ENCODE measurements around the gene ASB15.
A peak's percentile ranks its signal among the peaks of the same experiment; 100 is the strongest.

The ASB15 gene

GRCh38 chr7:123635551-123636359, 34.1 kb downstream of the ASB15 start:
- H3K27ac ChIP-seq (ENCODE audit: low read depth, low read length, severe bottlenecking), result no peak overlapping the region
- H3K9me3 ChIP-seq (ENCODE audit: control insufficient read depth, low read length), result peaks cover 5% of the 10 kb centered on the region
- H3K4me1 ChIP-seq (ENCODE audit: control insufficient read depth, insufficient read depth, low read length, poor library complexity, severe bottlenecking), result peaks cover 13% of the 10 kb centered on the region
- WGBS, 2 experiments (ENCODE audit: insufficient coverage in 2 of 2), result 20 to 83% methylated on average over 1 of the region's 4 CpGs
- no peak overlapping the region for H3K4me3 ChIP-seq (ENCODE audit: extremely low read depth, insufficient read depth, low read length, poor library complexity, severe bottlenecking)
- no peaks in the 10 kb centered on the region for H3K36me3 ChIP-seq (ENCODE audit: control insufficient read depth, insufficient read depth, low read length)

- H3K4me1 ChIP-seq (ENCODE audit: control insufficient read depth, insufficient read depth, low read length, poor library complexity, severe bottlenecking), result peaks cover 13% of the 10 kb centered on the region
- peak overlapping the region; percentile 54 for H3K27ac ChIP-seq (ENCODE audit: low read depth, low read length, severe bottlenecking)
- WGBS, 2 experiments (ENCODE audit: insufficient coverage in 2 of 2), result 49 to 53% methylated on average over 3 of the region's 3 CpGs
- H3K4me3 ChIP-seq (ENCODE audit: extremely low read depth, insufficient read depth, low read length, poor library complexity, severe bottlenecking), result no peak overlapping the region
- H3K36me3 ChIP-seq (ENCODE audit: control insufficient read depth, insufficient read depth, low read length), result no peaks in the 10 kb centered on the region
- H3K9me3 ChIP-seq (ENCODE audit: control insufficient read depth, low read length), result peaks cover 5% of the 10 kb centered on the region
Observed at GRCh38 chr7:123637203-123637602, 35.6 kb downstream of the ASB15 start.

DNA sequence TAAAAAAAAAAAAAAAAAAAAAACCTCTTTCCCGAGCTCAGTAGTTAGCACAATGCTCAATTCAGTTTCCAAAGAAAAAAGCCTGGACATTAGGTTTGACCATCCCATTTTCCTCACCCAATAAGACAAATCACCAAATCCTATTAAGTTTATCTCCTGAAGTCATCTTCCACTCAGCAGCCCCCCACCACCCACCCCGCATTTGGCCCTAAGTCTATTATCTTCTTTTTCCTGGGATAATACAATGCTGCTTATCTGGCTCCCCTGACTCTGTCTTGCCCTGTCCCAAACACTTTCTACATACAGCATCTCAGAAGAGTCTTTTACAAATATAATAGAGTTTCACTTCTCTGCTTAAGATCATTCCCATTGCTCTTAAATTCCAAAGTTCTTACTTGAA, 36.3 kb downstream of the ASB15 start:
- peaks cover 5% of the 10 kb centered on the region for H3K9me3 ChIP-seq (ENCODE audit: control insufficient read depth, low read length)
- H3K36me3 ChIP-seq (ENCODE audit: control insufficient read depth, insufficient read depth, low read length), result no peaks in the 10 kb centered on the region
- H3K27ac ChIP-seq (ENCODE audit: low read depth, low read length, severe bottlenecking), result no peak overlapping the region
- peaks cover 13% of the 10 kb centered on the region for H3K4me1 ChIP-seq (ENCODE audit: control insufficient read depth, insufficient read depth, low read length, poor library complexity, severe bottlenecking)
- WGBS, 2 experiments (ENCODE audit: insufficient coverage in 2 of 2), result 80 to 93% methylated on average over 1 to 2 of the region's 2 CpGs
- H3K4me3 ChIP-seq (ENCODE audit: extremely low read depth, insufficient read depth, low read length, poor library complexity, severe bottlenecking), result no peak overlapping the region

DNA sequence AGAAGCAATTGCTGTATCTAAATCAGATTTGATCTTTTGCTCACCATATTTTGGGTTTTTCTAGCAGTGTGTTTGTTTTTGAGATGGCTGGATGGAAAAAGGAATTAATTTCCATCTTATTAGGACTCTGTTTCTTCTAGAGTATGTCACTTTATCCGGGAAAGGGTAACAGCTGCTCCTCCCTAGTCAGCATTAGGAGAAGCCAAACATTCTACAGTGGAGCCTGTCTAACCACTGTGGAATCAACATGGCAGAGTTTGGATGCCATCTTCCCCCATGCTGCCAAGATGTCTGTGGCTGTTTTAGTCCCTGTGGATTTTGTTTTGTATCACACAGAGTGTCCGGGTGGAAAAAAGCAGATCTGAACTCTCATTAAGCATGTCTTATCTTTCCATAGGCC, 38.0 kb downstream of the ASB15 start:
- Histone ChIP-seq H3K4me1 (ENCODE audit: control insufficient read depth, insufficient read depth, low read length, poor library complexity, severe bottlenecking) (peaks cover 14% of the 10 kb centered on the region), H3K9me3 (ENCODE audit: control insufficient read depth, low read length) (peaks cover 5% of the 10 kb centered on the region), H3K27ac (ENCODE audit: low read depth, low read length, severe bottlenecking) (no peak overlapping the region), H3K4me3 (ENCODE audit: extremely low read depth, insufficient read depth, low read length, poor library complexity, severe bottlenecking) (no peak overlapping the region), H3K36me3 (ENCODE audit: control insufficient read depth, insufficient read depth, low read length) (no peaks in the 10 kb centered on the region)
- 89% methylated on average over 1 of the region's 2 CpGs; no CpG with 5 or more reads in 1 of the 2 experiments for WGBS, 2 experiments (ENCODE audit: insufficient coverage in 2 of 2)

DNA sequence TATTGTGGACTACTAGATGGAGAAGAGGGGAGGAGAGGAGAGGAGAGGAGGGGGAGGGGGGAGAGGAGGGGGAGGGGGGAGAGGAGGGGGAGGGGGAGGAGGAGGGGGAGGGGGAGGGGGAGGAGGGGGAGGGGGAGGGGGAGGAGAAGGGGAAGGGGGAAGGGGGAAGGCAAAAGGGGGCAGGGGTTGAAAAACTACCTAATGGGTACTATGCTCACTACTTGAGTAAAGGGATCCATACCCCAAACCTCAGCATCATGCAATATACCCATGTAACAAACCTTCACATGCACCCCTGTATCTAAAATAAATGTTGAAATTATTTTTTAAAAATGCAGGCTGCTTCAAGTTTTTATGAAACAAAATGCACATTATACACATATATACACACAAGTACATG, 39.0 kb downstream of the ASB15 start:
- no peak overlapping the region for H3K27ac ChIP-seq (ENCODE audit: low read depth, low read length, severe bottlenecking)
- H3K4me3 ChIP-seq (ENCODE audit: extremely low read depth, insufficient read depth, low read length, poor library complexity, severe bottlenecking), result no peak overlapping the region
- peaks cover 19% of the 10 kb centered on the region for H3K4me1 ChIP-seq (ENCODE audit: control insufficient read depth, insufficient read depth, low read length, poor library complexity, severe bottlenecking)
- H3K36me3 ChIP-seq (ENCODE audit: control insufficient read depth, insufficient read depth, low read length), result no peaks in the 10 kb centered on the region
- H3K9me3 ChIP-seq (ENCODE audit: control insufficient read depth, low read length), result peaks cover 5% of the 10 kb centered on the region

GRCh38 chr7:123641901-123642300, 40.3 kb downstream of the ASB15 start:
- 83 to 100% methylated on average over 2 to 3 of the region's 5 CpGs for WGBS, 2 experiments (ENCODE audit: insufficient coverage in 2 of 2)
- peaks cover 5% of the 10 kb centered on the region for H3K9me3 ChIP-seq (ENCODE audit: control insufficient read depth, low read length)
- no peaks in the 10 kb centered on the region for H3K36me3 ChIP-seq (ENCODE audit: control insufficient read depth, insufficient read depth, low read length)
- H3K4me1 ChIP-seq (ENCODE audit: control insufficient read depth, insufficient read depth, low read length, poor library complexity, severe bottlenecking), result peaks cover 25% of the 10 kb centered on the region
- H3K4me3 ChIP-seq (ENCODE audit: extremely low read depth, insufficient read depth, low read length, poor library complexity, severe bottlenecking), result no peak overlapping the region
- H3K27ac ChIP-seq (ENCODE audit: low read depth, low read length, severe bottlenecking), result no peak overlapping the region

- 20% methylated on average over 3 of the region's 6 CpGs; no CpG with 5 or more reads in 1 of the 2 experiments for WGBS, 2 experiments (ENCODE audit: insufficient coverage in 2 of 2)
- Histone ChIP-seq H3K4me1 (ENCODE audit: control insufficient read depth, insufficient read depth, low read length, poor library complexity, severe bottlenecking) (peaks cover 34% of the 10 kb centered on the region), H3K36me3 (ENCODE audit: control insufficient read depth, insufficient read depth, low read length) (no peaks in the 10 kb centered on the region), H3K4me3 (ENCODE audit: extremely low read depth, insufficient read depth, low read length, poor library complexity, severe bottlenecking) (no peak overlapping the region), H3K9me3 (ENCODE audit: control insufficient read depth, low read length) (no peaks in the 10 kb centered on the region), H3K27ac (ENCODE audit: low read depth, low read length, severe bottlenecking) (peak overlapping the region; percentile 95)
Observed at GRCh38 chr7:123643495-123644441, 42.1 kb downstream of the ASB15 start.

DNA sequence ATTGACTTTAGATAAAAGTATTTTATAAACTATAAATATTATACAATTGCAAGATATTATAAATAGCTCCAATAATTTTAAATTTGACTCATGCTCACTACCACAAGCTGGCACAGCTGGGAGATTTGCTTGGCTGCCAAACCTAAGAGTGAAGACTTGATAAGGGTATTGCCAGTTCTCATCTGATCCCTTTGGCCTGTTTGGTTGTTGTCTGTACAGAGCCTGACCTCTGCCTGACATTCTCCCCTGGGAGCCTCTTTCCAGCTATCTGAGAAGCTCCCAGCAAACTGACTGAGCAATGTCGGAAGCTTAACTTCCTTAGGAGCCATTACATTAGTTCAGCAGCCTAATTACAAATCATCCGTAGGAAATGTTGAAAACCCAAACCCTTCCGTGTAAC, 43.9 kb downstream of the ASB15 start:
- Histone ChIP-seq H3K27ac (ENCODE audit: low read depth, low read length, severe bottlenecking) (no peak overlapping the region), H3K4me1 (ENCODE audit: control insufficient read depth, insufficient read depth, low read length, poor library complexity, severe bottlenecking) (peaks cover 37% of the 10 kb centered on the region), H3K9me3 (ENCODE audit: control insufficient read depth, low read length) (no peaks in the 10 kb centered on the region), H3K36me3 (ENCODE audit: control insufficient read depth, insufficient read depth, low read length) (no peaks in the 10 kb centered on the region), H3K4me3 (ENCODE audit: extremely low read depth, insufficient read depth, low read length, poor library complexity, severe bottlenecking) (no peak overlapping the region)
- 76 to 94% methylated on average over 3 of the region's 3 CpGs for WGBS, 2 experiments (ENCODE audit: insufficient coverage in 2 of 2)

GRCh38 chr7:123647106-123647730, 45.6 kb downstream of the ASB15 start:
- Histone ChIP-seq H3K9me3 (ENCODE audit: control insufficient read depth, low read length) (no peaks in the 10 kb centered on the region), H3K36me3 (ENCODE audit: control insufficient read depth, insufficient read depth, low read length) (no peaks in the 10 kb centered on the region), H3K27ac (ENCODE audit: low read depth, low read length, severe bottlenecking) (peak overlapping the region; percentile 46), H3K4me1 (ENCODE audit: control insufficient read depth, insufficient read depth, low read length, poor library complexity, severe bottlenecking) (peaks cover 40% of the 10 kb centered on the region), H3K4me3 (ENCODE audit: extremely low read depth, insufficient read depth, low read length, poor library complexity, severe bottlenecking) (no peak overlapping the region)
- WGBS, 2 experiments (ENCODE audit: insufficient coverage in 2 of 2), result 82 to 84% methylated on average over 5 to 6 of the region's 7 CpGs

DNA sequence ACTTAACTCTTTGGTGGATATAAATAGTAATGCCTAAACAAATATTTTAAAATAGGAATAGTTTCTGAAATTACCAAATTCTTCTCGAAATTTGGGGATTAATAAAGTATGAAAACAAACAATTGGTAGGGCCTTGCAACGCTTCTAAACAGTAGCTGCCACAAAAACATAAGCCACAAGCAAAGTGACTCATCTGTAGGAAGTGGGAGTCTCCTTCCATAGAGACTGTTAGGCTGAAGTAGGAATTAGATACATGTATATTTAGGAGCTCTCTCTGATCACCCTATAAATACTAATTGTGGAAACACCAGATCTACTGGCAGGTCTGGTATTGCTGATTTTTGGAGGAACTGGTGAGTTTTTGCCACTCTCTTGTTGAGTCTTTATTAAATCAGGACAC, 48.3 kb downstream of the ASB15 start:
- Histone ChIP-seq H3K36me3 (ENCODE audit: control insufficient read depth, insufficient read depth, low read length) (no peaks in the 10 kb centered on the region), H3K4me1 (ENCODE audit: control insufficient read depth, insufficient read depth, low read length, poor library complexity, severe bottlenecking) (peaks cover 31% of the 10 kb centered on the region)
- WGBS, 2 experiments (ENCODE audit: insufficient coverage in 2 of 2), result no CpG with 5 or more reads among the region's 2 CpGs

More for the DNA sequence above, 48.3 kb downstream of the ASB15 start:
- Histone ChIP-seq H3K9me3 (ENCODE audit: control insufficient read depth, low read length) (no peaks in the 10 kb centered on the region), H3K27ac (ENCODE audit: low read depth, low read length, severe bottlenecking) (peak overlapping the region; percentile 38), H3K4me3 (ENCODE audit: extremely low read depth, insufficient read depth, low read length, poor library complexity, severe bottlenecking) (no peak overlapping the region)

Measured in mesodermal cell (in vitro differentiated cells).